Gastroesophageal sphincter (tissue), 3 donors: ENCODE results near the gene PET117.

ENCODE experiments used
- EP300 ChIP-seq: sonication (generic); formaldehyde crosslinking; IDR thresholded peaks from one replicate; pipeline ENCODE4 v1.6.1; 2017; ENCODE audit warnings: antibody characterized with exemption, mild to moderate bottlenecking
- POLR2AphosphoS5 ChIP-seq: sonication (generic); formaldehyde crosslinking; IDR thresholded peaks from one replicate; pipeline ENCODE4 v1.6.1; 2017; ENCODE audit warnings: antibody characterized with exemption
- TF ChIP-seq, protein P1 (sequence below), 4 experiments: fragments of 200-600 bp in 2 of 4; fragments of 450-650 bp in 2 of 4; sonication (generic) in 1 of 4; IDR thresholded peaks; one replicate each; pipeline ENCODE4 v1.5.1; 2017 to 2019; ENCODE audit warnings: antibody characterized with exemption in 4 of 4, mild to moderate bottlenecking in 2 of 4, moderate library complexity in 2 of 4

DNA sequence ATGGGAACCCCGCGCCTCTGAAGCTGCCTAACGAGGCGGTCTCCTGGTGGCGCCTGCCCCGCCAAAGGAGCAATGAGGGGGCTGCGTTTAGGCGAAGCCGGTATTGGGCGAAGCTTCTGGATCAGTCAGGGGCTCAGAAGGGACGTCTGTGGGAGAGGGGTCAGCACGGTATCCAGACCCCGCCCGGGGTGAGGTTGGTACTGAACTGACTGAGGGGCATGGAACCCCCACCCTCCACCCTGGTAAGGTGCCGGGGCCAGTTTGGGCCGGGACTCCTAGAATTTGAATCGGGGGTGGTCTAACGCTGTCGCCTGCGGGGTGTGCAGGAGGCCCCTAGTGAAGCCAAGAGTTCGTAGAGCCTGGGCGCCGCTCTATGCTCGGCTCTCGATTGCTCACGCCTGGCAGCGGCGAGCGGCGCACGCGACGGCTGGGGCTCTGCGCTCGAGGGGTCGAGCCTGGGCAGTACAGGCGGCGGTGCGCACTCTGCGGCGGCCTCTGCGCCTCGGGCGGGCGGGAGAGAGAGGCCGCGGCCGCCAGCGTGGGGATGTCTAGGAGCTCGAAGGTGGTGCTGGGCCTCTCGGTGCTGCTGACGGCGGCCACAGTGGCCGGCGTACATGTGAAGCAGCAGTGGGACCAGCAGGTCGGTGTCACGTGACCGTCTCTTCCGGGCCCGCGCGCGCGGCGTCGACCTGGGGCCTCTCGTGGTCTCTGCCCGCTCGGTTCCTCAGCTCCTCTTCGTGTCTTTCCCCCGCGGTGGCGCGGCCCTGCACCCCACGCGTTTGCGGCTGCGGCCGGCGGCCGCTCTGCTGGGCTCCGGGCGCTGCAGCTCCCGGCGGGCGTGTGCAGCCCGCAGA, at the start of gene PET117, which contains the start of gene KAT14:
- TF ChIP-seq, protein P1, sequence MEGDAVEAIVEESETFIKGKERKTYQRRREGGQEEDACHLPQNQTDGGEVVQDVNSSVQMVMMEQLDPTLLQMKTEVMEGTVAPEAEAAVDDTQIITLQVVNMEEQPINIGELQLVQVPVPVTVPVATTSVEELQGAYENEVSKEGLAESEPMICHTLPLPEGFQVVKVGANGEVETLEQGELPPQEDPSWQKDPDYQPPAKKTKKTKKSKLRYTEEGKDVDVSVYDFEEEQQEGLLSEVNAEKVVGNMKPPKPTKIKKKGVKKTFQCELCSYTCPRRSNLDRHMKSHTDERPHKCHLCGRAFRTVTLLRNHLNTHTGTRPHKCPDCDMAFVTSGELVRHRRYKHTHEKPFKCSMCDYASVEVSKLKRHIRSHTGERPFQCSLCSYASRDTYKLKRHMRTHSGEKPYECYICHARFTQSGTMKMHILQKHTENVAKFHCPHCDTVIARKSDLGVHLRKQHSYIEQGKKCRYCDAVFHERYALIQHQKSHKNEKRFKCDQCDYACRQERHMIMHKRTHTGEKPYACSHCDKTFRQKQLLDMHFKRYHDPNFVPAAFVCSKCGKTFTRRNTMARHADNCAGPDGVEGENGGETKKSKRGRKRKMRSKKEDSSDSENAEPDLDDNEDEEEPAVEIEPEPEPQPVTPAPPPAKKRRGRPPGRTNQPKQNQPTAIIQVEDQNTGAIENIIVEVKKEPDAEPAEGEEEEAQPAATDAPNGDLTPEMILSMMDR (IDR thresholded peaks at IDR 0.05): peak in 1 of 4 experiments; percentile 20
- TF ChIP-seq EP300: no peak
- peak; percentile 81 for TF ChIP-seq POLR2AphosphoS5
